Stimulated activated CD8-positive, alpha-beta memory T cell treated with anti-CD3 and anti-CD28 coated beads, Interleukin-7, amount 100 ng/mL, for 4 hours (primary cell): ENCODE data around the gene PRDM7.
"Not testable (repeated sequence)": the region's sequence is repeated elsewhere in the genome, so short reads cannot be mapped to it uniquely, and the experiment has no call there.

ENCODE experiments used
- DNase-seq, 2 donors: peaks; one replicate each; pipeline ENCODE4 v3.0.0-alpha.2; 2020; ENCODE audit warnings: low read depth in 2 of 2

PRDM7 gene

GRCh38 chr16:90072442-90073105 is 4.6 kb downstream of the PRDM7 start:
- DNase-seq: no peak

DNA sequence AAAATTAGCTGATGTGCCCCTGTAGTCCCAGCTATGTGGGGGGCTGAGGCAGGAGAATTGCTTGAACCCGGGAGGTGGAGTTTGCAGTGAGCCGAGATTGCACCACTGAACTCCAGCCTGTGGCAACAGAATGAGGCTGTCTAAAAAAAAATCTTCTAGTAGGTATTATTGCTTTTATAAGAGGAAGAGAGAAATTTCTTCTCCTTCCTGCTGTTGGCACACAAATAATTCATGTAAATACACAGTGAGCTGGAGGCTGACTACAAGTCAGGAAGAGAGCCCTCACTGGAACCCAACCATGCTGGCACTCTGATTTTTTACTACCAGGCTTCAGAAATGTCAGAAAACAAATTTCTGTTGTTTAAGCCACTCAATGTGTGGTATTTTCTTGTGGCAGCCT is 6.7 kb downstream of the PRDM7 start:
- no peak for DNase-seq

DNA sequence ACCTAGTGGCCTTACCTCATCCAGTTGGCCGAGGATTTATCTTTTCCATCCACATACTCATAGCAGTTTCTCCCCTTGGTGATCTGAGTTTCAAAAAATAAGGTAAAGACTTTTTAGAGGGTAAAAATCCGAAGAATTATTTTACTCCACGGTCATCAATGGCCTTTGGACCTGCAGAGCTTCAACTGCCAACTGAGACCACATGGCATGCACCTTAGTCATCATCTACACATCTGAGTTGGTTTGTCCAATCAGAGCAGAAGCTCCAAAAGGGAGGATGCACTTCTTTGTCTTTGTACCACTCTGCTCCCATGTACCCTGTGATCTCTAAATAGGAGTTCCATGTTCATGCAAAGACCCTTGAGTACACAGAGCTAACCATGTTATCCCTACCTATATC is 15.7 kb downstream of the PRDM7 start:
- no peak for DNase-seq

GRCh38 chr16:90057738-90058173 is 19.4 kb downstream of the PRDM7 start:
- DNase-seq: peak in 1 of 2 donors; percentile 20

- not testable (repeated sequence) for DNase-seq
Observed at GRCh38 chr16:90056521-90056920, 20.6 kb downstream of the PRDM7 start.

DNA sequence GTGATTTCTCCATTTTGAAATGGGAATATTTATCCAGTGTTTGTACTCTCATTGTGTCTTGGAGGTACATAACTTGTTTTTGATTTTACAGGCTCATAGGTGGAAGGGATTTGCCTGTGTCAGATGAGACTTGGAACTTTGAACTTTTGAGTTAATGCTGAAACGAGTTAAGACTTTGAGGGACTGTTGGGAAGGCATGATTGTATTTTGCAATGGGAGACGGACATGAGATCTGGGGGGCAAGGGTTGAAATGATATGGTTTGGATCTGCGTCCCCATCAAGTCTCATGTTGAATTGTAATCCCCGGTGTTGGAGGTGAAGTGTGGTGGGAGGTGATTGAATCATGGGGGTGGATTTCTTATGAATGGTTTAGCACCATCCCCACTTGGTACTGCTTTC is 21.8 kb downstream of the PRDM7 start:
- DNase-seq: no peak

DNA sequence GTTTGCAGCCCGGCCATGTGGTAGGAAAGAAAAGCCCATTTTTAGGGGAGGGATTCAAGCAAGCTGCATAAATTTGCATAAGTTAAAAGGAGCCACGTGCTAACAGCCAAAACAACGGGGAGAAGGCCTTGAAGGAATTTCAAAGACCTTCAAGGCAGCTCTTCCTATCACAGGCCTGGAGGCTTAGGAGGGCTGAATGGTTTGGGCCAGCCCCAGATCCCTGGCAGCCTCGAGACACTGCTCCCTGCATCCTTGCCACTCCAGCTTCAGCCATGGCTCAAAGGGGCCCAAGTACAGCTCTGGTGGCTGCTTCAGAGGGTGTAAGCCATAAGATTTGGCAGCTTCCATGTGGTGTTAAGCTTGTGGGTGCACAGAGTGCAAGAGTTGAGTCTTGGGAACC is 22.6 kb downstream of the PRDM7 start:
- no peak for DNase-seq

GRCh38 chr16:90053902-90054500 is 23.1 kb downstream of the PRDM7 start:
- DNase-seq: no peak

- DNase-seq: no peak
Observed at GRCh38 chr16:90050969-90051368, 26.2 kb downstream of the PRDM7 start.

GRCh38 chr16:90048737-90049330 is 28.3 kb downstream of the PRDM7 start:
- no peak for DNase-seq

DNA sequence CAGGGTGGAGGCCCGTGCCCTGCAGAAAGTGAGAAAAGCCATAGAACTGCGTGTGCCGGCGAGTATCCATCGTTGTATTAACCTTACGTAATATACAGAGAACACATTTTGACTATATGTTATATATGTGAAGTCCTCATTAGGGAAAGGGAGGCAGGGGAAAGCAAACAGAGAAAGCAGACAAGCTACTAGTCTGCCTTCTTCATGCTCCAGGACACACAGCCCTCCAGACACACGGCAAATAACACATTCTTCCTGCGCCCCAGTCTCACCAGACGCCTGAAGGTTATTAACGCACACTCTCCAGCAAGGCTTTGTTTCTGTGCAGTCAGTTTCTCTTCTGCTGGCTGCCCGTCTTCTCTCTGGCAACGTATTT is 28.8 kb downstream of the PRDM7 start:
- no peak for DNase-seq

DNA sequence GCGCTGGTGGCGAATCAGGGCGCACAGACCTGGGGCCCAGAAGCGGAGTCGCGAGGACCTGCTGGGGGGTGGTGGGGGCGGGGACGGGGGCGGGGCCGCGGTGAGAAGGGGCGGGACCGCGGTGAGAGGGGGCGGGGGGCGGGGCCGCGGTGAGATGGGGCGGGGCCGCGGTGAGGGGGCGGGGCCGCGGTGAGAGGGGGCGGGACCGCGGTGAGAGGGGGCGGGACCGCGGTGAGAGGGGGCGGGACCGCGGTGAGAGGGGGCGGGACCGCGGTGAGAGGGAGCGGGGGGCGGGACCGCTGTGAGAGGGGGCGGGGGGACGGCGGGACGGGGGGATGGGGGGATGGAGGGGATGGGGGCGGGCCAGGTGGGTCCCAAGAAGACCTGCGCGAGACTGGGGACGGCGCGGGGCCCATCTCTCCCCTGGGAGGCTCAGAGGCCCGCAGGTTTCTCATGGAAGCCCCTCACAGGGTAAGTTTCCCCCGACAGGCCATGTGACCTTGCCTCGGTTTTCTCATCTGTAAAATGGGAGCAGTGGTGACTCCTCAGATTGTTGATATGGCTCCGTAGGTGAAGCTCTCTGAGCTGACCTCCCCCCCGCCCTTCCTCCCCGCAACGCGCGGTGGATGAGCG is 29.3 kb downstream of the PRDM7 start:
- DNase-seq: no peak

- DNase-seq: no peak
Observed at GRCh38 chr16:90046971-90047713, 30.0 kb downstream of the PRDM7 start.

DNA sequence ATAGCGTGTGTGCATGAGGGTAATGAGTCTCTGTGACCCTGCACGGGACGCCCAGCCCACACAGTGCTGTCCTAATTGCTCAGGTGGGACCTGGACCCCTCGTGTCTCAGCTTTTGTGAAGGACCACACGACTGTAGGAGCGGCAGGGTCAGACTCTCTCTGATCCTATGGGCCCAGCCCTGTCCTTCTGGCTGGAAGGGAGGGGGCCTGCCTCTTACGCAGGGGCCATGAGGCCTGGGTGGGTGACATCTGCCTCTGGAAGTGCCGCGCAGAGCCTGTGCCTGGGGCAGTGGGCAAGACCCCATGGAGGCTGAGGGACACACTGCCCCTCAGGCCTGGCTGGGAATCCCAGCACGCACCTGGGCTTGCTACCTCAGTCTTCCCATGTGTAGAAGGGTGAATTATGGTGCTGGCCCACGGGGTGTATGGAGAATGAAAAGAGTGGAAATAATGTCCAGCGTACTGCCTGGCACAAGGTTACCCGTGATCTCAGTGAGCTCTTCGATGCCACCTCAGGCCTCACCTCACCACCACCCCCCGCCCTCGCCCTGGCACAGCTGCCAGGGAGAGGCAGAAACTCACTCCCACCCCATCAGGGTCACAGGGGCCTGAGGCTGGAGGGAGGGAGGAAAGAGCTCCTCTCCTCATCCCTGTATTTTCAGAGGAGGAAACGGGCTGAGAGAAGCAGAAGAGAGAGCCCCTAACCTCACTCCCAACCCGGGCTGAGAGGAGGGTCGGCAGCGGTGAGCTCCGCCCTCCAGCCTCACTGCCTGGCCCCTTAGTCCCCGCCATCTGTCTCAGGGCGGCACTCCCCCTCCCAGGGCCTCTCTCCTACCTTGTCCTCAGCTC is 30.8 kb downstream of the PRDM7 start:
- no peak for DNase-seq

DNA sequence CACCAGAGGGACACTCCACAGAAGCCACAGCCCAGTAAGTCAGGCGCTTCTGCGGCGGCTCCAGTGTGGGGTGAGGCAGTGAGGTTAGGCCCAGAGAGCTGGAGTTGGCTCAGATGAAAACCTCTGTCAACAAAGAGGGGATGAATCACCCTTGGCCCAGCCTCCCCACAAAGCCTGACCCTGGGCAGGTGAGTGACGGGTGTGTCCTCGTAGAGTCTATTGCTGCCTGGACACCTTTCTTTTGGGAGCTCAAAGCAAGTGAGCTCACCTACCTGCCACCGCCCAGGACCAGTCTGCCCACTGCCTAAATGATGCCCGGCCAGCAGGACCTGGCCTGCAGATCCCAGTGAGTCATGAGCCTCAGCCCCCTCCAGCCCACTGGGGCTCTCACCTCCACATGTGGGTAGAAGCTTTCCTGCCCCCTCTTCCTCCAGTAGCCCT is 33.0 kb downstream of the PRDM7 start:
- no peak for DNase-seq

- DNase-seq: no peak
Observed at GRCh38 chr16:90043526-90043925, 33.6 kb downstream of the PRDM7 start.

DNA sequence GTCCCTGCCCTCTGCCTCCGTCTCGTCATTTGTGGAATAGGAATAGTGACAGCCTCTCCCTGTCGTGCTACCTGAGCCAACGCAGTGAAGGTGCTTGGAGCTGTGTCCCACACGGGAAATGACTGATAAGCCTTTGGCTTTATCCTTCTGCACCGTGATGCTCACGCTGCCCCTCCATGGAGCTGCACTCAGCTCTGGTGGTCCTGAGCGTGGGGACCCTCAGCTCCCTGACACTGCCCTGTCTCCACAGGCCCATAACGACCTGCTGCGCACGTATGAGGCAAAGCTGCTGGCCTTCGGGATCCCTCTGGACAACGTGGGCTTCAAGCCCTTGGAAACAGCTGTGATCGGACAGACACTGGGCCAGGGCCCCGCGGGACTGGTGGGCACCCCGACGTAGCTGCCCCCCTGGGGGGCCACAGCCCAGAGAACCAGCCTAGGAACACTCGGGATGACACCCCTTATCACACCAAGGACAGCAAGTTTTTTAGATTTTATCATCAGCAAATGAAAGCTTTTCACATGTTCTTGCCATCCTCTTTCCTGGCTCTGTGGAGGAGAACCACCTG is 34.1 kb downstream of the PRDM7 start:
- DNase-seq: no peak

DNA sequence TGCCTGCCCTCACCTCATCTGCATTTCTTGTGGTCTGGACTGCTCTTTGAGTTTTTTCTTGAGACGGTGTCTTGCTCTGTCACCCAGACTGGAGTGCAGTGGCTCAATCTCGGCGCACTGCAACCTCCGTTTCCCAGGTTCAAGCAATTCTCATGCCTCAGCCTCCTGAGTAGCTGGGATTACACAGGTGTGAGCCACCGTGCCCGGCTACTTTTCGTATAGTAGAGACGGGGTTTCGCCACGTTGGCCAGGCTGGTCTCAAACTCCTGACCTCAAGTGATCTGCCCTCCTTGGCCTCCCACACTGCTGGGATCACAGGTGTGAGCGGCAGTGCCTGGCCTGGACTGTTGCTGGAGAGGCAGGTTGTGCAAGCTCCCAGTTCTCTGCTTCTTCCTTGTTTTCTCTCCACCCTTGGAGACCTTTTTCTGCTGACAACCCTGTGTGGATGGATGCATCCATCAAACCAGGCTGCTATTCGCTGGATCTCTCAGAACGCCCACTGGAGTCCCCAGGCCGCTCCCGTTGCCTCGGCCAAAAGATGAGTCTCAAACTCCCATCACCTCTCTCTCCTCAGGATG is 35.1 kb downstream of the PRDM7 start:
- no peak for DNase-seq

GRCh38 chr16:90040152-90041023 is 36.7 kb downstream of the PRDM7 start:
- no peak for DNase-seq

- no peak for DNase-seq
Observed at GRCh38 chr16:90037276-90037675, 39.9 kb downstream of the PRDM7 start.
